GM18907 (cell line): Measurements from ENCODE around the gene STK4.

Experiments used
- ATAC-seq: cut with Tn5 transposase; IDR thresholded peaks from one replicate; pipeline ENCODE4 v1.9.1; 2021; ENCODE audit warnings: mild to moderate bottlenecking, moderate library complexity; ENCODE audit not compliant: unreplicated experiment

STK4 gene

GRCh38 chr20:44966030-44966961 lies at the start of gene STK4:
TSS of gene STK4 (plus strand) at chr20:44966512. CDS start at chr20:44966569, 57 bp downstream.
- peak; percentile 71 for ATAC-seq

DNA sequence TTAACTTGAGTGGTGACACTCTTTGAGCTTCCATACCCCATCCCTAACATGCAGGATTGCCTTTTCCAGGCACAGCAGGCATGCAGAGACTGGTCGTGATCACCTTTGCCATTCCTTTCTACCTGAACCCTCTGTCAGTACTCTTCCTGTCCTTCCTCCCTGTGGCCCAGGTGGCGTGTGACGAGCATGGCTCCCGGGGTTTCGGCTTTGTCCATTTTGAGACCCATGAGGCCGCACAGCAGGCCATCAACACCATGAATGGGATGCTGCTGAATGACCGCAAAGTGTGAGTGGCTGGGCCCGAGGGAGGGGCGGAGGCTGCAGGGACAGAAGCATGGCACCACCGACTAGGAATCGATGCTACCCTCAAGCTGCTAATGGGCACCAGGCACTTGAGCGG lies 49.7 kb upstream of the STK4 start:
- ATAC-seq, result no peak

DNA sequence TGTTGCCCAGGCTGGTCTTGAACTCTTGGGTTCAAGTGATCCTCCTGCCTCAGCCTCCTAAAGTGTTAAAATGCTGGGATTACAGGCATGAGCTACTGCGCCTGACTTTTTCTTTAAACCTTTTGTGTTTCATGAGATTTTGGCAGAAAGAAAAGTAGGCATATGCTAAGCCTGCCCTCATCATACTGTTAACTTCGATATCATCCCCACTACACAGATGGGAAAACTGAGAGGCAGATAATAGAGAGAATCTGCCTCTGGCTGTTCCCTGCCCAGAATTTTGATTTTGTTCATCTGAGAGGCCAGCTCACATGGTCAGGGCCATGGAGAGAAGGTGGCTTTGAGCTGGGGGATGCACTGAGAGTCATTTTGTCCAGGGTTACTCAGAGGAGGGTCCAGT lies 48.9 kb upstream of the STK4 start:
- no peak for ATAC-seq

GRCh38 chr20:44918342-44918741 lies 48.0 kb upstream of the STK4 start:
- ATAC-seq, result no peak

DNA sequence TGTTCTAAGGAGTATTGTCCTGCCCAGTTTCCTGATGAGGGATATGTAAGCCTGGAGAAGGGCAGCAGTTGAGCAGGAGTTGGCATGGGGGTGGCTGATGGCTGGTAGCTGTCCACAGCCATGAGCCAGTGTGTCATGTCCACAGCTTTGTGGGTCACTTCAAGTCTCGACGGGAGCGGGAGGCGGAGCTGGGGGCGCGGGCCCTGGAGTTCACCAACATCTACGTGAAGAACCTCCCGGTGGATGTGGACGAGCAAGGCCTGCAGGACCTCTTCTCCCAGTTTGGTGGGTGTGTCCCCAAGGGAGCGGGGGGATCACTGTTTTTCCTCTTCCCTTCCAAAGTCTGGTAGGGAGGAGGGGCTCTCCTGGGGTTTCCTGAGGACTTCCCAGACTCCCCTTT lies 47.6 kb upstream of the STK4 start:
- ATAC-seq, result no peak

- ATAC-seq, result no peak
These were observed 44.9 kb upstream of the STK4 start for GRCh38 chr20:44921447-44921846.

GRCh38 chr20:44924541-44924940 lies 41.8 kb upstream of the STK4 start:
- no peak for ATAC-seq

DNA sequence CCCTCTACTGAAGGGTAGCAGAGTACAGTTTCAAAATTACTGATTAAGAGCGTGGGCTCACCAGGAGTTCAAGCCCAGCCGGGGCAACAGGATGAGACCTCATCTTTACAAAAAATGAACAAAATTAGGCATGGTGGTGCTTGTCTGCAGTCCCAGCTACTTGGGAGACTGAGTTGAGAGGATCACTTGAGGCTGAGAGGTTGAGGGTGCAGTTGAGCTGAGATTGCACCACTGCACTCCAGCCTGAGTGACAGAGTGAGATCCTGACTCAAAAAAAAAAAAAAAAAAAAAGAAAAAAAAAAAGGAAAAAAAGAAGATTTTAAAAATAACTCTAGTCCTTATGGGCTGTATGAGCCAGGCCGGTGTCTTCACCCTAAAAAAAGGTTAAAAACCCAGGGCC lies 37.7 kb upstream of the STK4 start:
- ATAC-seq, result no peak

DNA sequence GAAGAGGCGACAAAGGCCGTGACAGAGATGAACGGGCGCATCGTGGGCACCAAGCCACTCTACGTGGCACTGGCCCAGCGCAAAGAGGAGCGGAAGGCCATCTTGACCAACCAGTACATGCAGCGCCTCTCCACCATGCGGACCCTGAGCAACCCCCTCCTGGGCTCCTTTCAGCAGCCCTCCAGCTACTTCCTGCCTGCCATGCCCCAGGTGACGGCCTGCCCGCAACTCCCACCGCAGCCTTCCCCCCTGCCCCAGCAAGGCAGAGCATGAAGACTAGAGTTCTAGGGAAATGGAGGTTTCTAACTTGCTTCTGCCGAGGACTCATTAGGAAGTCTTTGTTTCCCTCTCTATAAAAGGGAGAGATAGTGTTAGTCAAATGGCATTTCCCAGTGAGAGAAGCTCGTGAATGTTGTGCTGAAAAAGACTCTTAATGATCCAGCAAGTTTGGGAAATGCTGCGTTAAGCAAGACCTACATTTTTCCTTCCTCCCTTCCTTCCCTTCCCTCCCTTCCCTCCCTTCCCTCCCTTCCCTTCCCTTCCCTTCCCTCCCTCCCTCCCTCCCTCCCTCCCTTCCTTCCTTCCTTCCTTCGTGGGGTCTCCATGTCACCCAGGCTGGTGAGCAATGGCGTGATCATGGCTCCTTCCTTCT lies 35.7 kb upstream of the STK4 start:
- ATAC-seq, result no peak

DNA sequence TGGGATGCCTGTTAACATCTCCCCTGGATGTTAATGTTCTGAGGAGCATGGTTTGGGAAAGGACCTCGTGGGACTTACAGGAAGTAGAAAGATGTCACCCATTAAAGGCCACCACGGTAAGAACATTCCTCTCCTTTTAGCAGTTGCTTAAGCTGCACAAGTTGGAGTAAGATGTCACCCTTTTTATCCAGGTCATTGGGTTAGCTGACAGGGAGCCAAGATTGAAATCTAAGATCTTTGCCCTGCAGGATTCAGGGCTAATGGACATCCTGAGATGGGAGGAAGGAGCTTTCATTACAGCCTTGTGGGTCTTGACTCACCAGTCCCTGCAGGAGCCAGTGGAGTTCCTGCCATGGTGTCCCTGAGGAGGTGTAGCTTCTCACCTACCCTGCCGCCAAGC lies 34.4 kb upstream of the STK4 start:
- ATAC-seq, result no peak

GRCh38 chr20:44932916-44933315 lies 33.4 kb upstream of the STK4 start:
- ATAC-seq, result no peak

DNA sequence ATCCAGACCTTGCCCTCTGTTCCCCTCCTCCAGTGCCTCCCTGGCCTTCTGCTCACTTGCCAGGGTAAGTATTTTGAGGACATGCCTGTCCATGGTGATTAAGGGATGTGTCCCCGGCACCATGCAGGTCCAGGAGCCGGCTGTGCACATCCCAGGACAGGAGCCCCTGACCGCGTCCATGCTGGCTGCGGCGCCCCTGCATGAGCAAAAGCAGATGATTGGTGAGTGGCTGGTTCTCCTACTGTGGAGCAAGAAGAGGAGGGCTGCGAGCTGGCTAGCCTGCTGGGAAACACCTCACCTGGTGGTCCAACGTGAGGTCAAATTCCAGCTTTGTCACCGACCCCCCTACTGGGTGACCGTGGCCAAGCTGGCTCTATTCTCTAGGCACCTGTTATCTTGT lies 29.8 kb upstream of the STK4 start:
- ATAC-seq, result no peak

DNA sequence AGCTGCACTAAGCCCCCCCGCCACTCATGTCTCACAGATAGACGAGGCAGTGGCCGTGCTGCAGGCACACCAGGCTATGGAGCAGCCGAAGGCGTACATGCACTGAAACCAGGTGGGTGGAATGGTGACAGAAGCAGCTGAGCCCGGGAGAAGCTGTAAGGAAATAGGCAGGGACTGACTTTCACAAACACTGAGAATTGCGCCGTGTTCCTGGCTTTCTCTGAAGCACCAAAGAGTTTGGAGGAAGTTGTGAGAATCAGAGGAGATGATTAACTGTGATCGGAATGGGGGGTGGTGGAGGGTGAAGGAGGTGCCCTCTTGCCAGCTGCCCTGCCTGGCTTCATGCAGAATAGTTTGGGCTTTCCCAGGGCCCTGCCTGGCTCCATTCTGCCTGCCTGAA lies 27.7 kb upstream of the STK4 start:
- no peak for ATAC-seq

GRCh38 chr20:44941120-44941691 lies 25.1 kb upstream of the STK4 start:
- no peak for ATAC-seq

DNA sequence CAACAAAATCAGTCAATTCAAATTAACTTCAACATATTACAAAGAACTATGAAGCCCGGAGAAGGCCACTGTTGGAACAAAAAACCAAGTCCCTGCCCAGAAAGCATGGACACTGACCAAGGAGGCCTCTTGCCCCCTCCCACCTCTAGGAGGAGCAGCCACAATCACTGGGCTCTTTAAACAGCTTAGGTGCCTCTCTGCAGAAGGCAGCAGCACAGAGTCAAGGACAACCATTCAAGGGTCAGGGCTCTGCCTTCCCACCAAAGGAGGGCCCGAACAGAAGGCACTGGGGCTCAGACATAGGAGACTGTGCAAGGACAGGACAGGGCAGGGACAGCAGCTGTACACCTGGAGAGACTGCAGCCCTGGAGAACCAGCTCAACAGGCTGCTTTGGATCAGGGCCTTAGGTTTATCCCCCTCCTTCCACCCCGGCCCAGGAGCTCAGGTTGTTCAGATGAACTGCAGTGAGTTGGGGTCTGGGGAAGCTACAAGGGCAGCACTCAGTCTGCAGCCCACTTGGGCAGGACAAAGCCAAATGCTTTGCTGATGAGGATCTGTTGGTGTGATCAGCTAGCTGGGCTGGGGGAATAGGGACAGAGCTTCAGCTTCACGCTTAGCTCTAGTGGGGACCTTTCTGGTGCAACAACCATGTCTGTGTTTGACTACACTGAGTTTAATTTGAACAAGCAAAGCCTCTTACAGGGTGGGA lies 23.9 kb upstream of the STK4 start:
- no peak for ATAC-seq

- ATAC-seq, result no peak
These were observed 22.5 kb upstream of the STK4 start for GRCh38 chr20:44943828-44944227.

- no peak for ATAC-seq
These were observed 21.1 kb upstream of the STK4 start for GRCh38 chr20:44945261-44945660.

- no peak for ATAC-seq
These were observed 19.9 kb upstream of the STK4 start for GRCh38 chr20:44946271-44946852.

- ATAC-seq, result no peak
These were observed 18.2 kb upstream of the STK4 start for GRCh38 chr20:44948107-44948506.

DNA sequence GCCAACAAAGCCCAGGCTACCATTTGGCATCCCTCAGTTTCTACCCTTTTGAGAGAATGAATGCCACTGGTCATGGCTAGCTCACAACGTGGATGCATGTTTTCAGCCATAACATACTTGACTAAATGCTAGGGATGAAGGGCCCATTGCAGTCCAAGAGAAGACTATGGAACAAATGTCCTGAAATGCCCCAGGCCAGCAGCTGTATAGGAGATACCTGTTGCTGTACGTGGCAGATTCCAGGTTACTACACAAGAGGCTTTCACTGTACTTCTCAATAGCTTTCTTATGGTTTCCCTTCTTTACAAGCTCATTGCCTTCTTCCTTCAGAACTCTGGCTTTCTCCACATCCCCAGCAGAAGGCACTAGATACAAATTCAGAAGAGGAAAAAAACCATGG lies 17.8 kb upstream of the STK4 start:
- ATAC-seq, result no peak

DNA sequence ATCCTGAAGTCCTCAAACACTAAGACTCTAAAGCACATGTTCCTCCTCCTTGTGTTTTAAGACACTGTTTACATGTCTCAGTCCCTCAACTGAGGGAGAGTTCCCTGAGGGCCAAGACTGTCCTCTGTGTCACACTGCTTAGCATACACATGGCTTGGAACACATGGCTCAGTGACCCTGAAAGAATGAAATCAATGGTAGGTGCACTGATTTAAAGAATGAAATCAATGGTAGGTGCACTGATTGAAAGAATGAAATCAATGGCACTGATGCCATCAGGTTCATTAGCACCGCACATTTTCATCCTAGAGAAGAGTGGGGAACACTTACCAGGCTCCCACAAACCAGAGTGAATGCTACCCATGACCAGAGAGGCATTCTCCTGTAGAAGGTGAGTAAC lies 15.9 kb upstream of the STK4 start:
- ATAC-seq, result no peak
